ENCODE measurements around the gene LRRC55. TPM values are rescaled to one million over a fixed set of nuclear protein-coding genes. Genes with fewer than 3 reads are reported as not detected.

Gene LRRC55
- total RNA-seq, 2 donors from 2014 or later: not detected

GRCh38 chr11:57143459-57143858 is 38.3 kb upstream of the LRRC55 start:
- Histone ChIP-seq H3K9me3 (no peaks in the 10 kb centered on the region), H3K27ac (no peak overlapping the region), H3K27me3 (replicated peaks; ENCODE audit: insufficient read depth) (no peaks in the 10 kb centered on the region), H3K36me3 (no peaks in the 10 kb centered on the region), H3K4me1 (ENCODE audit: control insufficient read depth in 1 of 2, low read depth in 2 of 2) (no peaks in the 10 kb centered on the region), H3K4me3 (no peak overlapping the region)
- TF ChIP-seq, protein P1, sequence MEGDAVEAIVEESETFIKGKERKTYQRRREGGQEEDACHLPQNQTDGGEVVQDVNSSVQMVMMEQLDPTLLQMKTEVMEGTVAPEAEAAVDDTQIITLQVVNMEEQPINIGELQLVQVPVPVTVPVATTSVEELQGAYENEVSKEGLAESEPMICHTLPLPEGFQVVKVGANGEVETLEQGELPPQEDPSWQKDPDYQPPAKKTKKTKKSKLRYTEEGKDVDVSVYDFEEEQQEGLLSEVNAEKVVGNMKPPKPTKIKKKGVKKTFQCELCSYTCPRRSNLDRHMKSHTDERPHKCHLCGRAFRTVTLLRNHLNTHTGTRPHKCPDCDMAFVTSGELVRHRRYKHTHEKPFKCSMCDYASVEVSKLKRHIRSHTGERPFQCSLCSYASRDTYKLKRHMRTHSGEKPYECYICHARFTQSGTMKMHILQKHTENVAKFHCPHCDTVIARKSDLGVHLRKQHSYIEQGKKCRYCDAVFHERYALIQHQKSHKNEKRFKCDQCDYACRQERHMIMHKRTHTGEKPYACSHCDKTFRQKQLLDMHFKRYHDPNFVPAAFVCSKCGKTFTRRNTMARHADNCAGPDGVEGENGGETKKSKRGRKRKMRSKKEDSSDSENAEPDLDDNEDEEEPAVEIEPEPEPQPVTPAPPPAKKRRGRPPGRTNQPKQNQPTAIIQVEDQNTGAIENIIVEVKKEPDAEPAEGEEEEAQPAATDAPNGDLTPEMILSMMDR (IDR thresholded peaks at IDR 0.05): no peak
- no peak for DNase-seq (ENCODE audit: low spot score)
- no peak for ATAC-seq (ENCODE audit: insufficient number of reproducible peaks, low FRiP score, low read depth)

DNA sequence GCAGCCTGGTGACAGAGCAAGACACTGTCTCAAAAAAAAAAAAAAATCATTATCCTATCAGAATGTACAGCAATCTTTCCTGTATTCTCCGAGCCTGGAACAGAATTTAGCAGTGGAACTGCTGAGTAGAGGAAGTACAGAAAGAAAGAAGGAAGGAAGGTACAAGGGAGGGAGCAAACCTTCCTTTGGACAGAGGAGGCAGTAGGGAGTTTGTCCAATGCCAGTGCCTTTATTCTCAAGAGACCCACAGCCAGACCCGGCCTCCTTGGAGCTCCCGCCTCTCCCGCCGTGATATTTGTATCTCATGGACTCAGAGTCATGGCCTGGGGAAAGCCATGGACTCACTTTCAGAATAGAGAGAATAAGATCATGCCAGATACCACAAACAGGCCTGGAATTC is 37.7 kb upstream of the LRRC55 start:
- TF ChIP-seq, protein P1 (IDR thresholded peaks at IDR 0.05): no peak
- DNase-seq (ENCODE audit: low spot score) (no peak), ATAC-seq (ENCODE audit: insufficient number of reproducible peaks, low FRiP score, low read depth) (no peak)
- no peak overlapping the region for H3K4me3 ChIP-seq
- no peaks in the 10 kb centered on the region for H3K9me3 ChIP-seq
- no peak overlapping the region for H3K27ac ChIP-seq
- H3K36me3 ChIP-seq: no peaks in the 10 kb centered on the region
- no peaks in the 10 kb centered on the region for H3K4me1 ChIP-seq (ENCODE audit: control insufficient read depth in 1 of 2, low read depth in 2 of 2)
- no peaks in the 10 kb centered on the region for H3K27me3 ChIP-seq (replicated peaks; ENCODE audit: insufficient read depth)

DNA sequence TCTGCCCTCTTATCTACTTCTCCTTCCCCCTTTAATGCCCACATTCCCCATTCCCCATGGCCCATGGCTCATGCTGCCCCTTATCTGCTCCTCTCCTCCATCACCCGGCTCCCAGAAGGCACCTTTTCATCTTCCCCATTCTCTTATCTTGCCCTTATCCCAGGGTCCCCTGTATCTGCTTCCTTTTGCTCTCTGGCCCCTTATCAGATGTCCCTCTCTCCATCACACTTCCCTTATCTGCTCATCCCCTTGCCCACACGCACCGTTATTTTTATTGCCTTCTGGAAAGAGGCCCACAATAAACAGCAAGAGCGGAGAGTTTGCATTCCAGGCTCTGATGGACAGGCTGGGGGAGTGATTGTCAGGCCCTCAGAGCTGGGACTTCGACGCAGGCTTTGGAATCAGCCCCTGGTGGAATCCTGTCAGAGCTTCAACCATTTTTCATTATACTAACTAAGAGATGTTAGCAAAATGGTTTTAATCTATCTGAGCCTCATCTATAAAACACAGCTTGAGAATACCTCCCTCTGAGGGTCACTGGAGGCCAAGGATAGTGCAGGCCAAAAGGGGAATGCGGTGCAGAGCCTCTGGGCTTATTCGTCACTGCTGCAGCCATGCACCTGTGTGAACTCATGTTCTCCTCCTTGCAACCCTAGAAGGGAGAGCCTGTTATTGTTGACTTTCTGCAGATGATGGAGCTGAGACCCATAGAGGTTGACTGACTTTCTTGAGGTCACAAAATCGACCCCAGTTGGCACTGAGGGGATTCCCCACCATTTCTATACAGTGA is 37.0 kb upstream of the LRRC55 start:
- Histone ChIP-seq H3K4me3 (no peak overlapping the region), H3K9me3 (no peaks in the 10 kb centered on the region), H3K36me3 (no peaks in the 10 kb centered on the region), H3K27ac (no peak overlapping the region), H3K27me3 (replicated peaks; ENCODE audit: insufficient read depth) (no peaks in the 10 kb centered on the region), H3K4me1 (ENCODE audit: control insufficient read depth in 1 of 2, low read depth in 2 of 2) (no peaks in the 10 kb centered on the region)
- DNase-seq (ENCODE audit: low spot score) (no peak), ATAC-seq (ENCODE audit: insufficient number of reproducible peaks, low FRiP score, low read depth) (no peak)
- TF ChIP-seq, protein P1 (IDR thresholded peaks at IDR 0.05): no peak

- Histone ChIP-seq H3K36me3 (no peaks in the 10 kb centered on the region), H3K4me1 (ENCODE audit: control insufficient read depth in 1 of 2, low read depth in 2 of 2) (no peaks in the 10 kb centered on the region), H3K27ac (no peak overlapping the region), H3K9me3 (no peaks in the 10 kb centered on the region), H3K27me3 (replicated peaks; ENCODE audit: insufficient read depth) (no peaks in the 10 kb centered on the region), H3K4me3 (no peak overlapping the region)
- DNase-seq (ENCODE audit: low spot score) (no peak), ATAC-seq (ENCODE audit: insufficient number of reproducible peaks, low FRiP score, low read depth) (no peak)
- TF ChIP-seq, protein P1 (IDR thresholded peaks at IDR 0.05): no peak
Measured at GRCh38 chr11:57146301-57146700, 35.5 kb upstream of the LRRC55 start.

DNA sequence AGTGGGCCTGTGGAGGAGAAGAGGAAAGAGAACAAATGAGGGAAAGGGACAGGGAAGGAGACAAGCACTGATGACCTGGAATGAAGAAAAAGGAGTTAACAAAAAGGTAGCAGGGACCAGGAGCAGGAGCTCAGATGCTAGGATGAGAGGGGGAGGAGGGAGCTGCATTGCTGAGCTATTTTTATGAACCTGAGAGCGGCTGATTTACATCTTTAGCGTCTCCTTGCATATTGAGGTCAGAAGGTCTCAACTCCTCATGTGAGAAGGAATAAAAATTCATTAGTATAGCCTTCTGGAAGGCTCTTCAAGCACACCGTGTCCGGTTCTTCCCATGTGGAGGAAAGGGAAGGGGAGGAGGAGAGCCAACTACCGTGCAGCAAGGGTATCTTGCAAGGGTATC is 33.1 kb upstream of the LRRC55 start:
- no peaks in the 10 kb centered on the region for H3K36me3 ChIP-seq
- no peak overlapping the region for H3K27ac ChIP-seq
- no peak overlapping the region for H3K4me3 ChIP-seq
- no peaks in the 10 kb centered on the region for H3K27me3 ChIP-seq (replicated peaks; ENCODE audit: insufficient read depth)
- ATAC-seq (ENCODE audit: insufficient number of reproducible peaks, low FRiP score, low read depth): no peak
- no peaks in the 10 kb centered on the region for H3K9me3 ChIP-seq
- TF ChIP-seq, protein P1 (IDR thresholded peaks at IDR 0.05): no peak
- no peaks in the 10 kb centered on the region for H3K4me1 ChIP-seq (ENCODE audit: control insufficient read depth in 1 of 2, low read depth in 2 of 2)
- no peak for DNase-seq (ENCODE audit: low spot score)

Measured in thoracic aorta (tissue), 2 donors.